ENCODE data around the gene NME1.
"Not testable (repeated sequence)": the region's sequence is repeated elsewhere in the genome, so short reads cannot be mapped to it uniquely, and the experiment has no call there.

The NME1 gene

DNA sequence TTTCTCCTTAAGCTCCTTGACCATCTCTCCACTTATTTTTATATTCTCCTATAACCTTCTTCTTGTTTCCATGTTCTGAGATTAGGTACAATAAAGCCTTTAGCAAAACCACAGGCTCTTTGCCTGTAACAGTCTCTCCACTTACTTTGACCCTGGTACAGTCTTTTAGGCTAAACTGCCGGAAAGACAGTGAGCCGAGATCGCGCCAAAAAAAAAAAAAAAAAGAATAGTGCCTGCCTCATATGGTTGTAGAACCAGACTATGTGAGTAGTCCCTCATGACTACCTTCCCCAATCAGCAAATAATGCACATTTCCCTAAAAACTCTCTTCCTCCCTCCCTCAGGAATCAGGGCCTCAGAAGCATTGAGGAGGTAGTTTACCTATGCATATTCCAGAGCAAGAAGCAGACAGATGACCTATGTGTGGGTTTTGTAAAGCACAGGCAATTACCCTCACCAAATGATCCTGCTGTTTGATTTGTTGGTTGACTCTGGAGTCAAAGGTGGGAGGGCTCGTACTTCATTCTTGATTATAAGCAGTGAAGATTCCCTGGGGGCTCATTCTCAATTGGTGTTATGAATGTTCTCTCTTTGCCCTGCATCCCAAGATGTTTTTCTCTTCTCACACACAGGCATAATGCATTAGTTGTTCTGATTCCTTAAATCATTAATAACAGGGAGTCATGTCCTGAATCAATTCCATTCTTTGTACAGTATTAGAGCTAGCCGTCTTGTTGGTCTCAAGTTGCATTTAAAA lies 8.9 kb upstream of the NME1 start:
- DNase-seq (ENCODE audit: low spot score), result no peak

- no peak for DNase-seq (ENCODE audit: low spot score)
Observed at GRCh38 chr17:51147650-51148049, 5.7 kb upstream of the NME1 start.

DNA sequence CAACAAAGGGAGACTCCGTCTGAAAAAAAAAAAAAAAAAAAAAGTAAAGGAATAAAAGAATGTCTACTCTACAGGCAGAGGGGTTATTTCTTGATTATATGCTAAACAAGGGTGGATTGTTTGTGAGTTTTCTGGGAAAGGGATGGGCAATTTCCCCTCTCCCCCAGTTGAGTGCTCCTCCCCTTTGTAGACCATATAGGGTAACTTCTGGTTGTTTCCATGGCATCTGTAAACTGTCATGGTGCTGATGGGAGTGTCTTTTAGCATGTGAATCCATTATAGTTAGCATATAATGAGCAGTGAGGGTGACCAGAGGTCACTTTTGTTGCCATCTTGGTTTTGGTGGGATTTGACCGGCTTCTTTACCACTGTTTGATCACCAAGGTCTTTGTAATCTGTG lies 4.2 kb upstream of the NME1 start:
- DNase-seq (ENCODE audit: low spot score), result no peak

GRCh38 chr17:51150932-51151331 lies 2.4 kb upstream of the NME1 start:
- DNase-seq (ENCODE audit: low spot score), result no peak

DNA sequence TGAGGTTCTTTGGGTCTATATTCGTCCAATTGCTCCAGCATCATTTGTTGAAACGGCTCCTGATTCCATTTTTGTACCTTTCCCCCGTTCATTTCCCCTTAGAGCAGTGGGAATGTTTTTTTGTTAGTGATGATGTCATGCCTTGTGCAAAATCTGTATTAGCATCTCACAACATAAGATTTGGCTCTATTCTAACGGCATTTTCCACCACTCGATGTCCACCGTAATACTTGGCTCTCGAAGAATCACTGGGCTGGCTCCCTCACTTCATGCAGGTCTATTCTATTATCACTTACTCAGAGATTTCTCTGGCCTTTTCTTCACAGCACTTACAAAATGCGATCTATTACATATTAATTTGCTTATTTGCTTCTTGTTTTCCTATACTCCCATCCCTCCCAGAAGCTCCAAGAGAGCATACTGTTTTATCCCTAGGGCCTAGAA lies 571 bp upstream of the NME1 start:
- DNase-seq (ENCODE audit: low spot score), result peak; percentile 19

- no peak for DNase-seq (ENCODE audit: low spot score)
Observed at GRCh38 chr17:51154176-51154575, 817 bp downstream of the NME1 start.

GRCh38 chr17:51155416-51155815 lies 2.1 kb downstream of the NME1 start:
- no peak for DNase-seq (ENCODE audit: low spot score)

- no peak for DNase-seq (ENCODE audit: low spot score)
Observed at GRCh38 chr17:51159604-51160003, 6.2 kb downstream of the NME1 start.

DNA sequence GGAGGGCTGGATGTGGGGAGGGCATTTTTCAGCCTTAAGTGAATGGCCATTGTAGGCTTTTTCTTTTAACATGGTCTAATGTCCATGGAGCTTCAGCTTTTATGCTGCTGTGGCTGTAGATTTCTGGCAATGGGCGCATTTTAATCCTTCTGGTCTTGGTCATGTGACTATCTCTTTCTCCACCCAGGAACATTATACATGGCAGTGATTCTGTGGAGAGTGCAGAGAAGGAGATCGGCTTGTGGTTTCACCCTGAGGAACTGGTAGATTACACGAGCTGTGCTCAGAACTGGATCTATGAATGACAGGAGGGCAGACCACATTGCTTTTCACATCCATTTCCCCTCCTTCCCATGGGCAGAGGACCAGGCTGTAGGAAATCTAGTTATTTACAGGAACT lies 8.2 kb downstream of the NME1 start:
- no peak for DNase-seq (ENCODE audit: low spot score)

DNA sequence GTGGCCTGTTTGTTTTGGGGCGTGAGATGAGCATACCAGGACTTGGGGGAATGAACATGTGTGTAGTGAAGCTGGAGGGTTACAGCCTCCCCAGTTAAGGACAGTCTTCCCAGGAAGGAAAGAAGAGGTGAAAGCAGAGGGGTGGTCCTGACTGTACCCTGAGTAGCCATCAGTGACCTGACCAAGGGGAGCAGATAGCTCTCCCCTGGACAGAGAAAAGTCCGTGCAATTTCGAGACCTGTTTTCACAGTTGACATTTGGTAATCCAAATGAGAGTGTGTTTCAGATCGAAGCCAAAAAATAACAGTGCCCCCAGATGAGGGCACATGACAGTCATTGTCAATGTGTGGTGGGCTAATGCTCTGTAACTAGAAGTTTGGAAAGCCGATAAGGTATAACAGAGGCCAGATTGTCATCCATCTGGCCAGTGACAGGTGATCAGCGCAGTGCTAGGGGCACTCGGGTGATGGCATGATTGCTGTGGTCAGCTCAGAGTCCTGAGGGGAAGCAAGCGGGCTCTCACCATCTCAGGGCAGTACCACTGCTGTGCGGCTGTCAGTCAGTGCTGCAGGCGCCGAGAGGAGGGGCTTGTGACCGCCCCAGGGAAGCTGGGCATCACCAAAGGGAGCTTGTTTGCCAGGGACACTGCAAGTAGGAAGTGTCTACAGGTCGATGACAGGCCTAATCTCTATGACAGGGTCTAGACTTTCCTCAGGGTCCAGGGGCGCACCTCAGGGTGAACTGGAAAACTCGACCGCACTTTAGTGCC lies 11.7 kb downstream of the NME1 start:
- no peak for DNase-seq (ENCODE audit: low spot score)

GRCh38 chr17:51165680-51166197 lies 12.4 kb downstream of the NME1 start:
- DNase-seq (ENCODE audit: low spot score), result peak; percentile 36

DNA sequence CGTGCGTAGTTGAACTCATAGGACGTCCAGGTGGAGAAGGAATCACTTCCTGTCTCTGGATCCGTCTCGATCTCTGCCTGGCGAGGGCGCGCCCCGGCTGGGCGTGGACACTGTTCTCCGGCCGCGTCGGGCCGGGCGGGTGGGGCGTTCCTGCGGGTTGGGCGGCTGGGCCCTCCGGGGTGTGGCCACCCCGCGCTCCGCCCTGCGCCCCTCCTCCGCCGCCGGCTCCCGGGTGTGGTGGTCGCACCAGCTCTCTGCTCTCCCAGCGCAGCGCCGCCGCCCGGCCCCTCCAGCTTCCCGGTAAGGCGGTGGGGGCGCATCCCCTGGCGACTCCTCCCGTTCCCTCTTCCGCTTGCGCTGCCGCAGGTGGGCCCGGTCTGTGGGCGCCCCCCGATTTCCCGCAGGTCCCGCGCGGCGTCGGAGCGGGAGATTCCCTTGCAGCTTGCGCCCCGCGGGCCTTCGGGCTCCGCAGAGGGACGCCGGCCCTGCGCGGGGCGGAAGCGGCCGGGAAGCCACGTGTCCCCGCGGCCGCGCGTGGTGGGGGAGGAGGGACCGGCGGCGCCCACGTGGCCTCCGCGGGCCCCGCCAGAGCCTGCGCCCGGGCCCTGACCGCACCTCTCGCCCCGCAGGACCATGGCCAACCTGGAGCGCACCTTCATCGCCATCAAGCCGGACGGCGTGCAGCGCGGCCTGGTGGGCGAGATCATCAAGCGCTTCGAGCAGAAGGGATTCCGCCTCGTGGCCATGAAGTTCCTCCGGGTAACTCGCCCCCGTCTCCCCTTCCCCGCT lies 13.0 kb downstream of the NME1 start, which contains the start of gene NME2:
TSS of gene NME2 (plus strand) at position 214 of the 789 bp plus-strand sequence. CDS start at position 634, 420 bp downstream.
- DNase-seq (ENCODE audit: low spot score), result peak; percentile 98

DNA sequence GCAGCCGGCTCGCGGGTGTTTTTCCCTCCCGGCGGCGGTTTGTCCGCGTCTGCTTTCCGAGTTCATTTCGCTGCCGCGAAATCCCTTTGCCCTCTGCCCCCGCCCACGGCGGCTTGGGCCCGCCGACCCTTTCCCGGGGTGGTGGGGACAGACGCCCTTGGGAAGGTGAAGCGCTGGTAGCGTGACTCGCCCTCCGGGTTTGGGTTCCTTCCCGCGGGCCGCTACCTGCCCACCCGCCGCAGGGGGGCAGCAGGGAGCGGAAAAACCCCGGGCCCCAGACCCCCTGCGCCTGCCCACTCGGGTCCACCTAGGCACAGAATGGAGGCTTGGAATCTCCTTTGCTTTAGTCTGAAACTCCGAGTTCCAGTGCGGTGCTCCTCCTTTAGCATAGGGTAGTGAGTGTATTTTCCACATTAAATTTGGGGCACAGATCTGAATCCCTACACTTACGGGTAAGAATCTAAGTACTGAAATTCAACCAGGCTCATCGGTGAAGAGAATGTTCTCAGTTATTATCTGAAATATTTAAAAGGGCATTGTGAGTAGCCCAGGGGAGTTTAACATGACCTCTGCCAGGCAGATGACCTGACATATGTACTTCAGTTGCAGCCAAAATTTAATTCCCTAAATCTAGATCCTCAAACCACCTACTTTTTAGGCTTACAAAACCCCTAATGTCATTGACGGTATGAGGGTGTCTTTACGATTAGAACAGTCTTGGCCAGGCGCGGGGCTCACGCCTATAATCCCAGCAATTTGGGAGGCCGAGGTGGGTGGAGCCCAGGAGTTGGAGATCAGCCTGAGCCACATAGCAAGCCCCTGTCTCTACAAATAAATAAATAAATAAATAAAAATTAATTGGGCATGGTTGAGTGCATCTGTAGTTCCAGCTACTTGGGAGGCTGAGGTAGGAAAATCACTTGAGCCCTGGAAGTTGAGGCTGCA lies 13.9 kb downstream of the NME1 start:
- DNase-seq (ENCODE audit: low spot score), result peak; percentile 91

GRCh38 chr17:51169340-51169739 lies 16.0 kb downstream of the NME1 start:
- DNase-seq (ENCODE audit: low spot score), result no peak

DNA sequence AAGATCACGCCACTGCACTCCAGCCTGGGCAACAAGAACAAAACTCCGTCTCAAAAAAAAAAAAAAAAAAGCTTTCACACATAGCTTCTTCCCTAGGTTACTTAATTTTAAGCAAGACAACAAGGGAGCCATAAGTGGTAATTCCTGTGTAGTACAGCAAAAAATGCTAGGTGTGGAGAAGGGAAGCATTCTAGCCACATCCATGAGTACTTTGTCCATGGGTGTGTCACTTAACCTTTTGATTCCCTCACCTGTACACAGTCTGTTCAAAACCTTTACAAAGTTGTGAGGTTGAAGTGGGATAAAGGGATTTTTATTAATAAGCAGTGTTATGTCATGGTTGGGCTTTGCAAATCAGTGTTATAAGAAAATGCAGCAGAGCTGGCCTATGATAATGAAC lies 17.4 kb downstream of the NME1 start:
- no peak for DNase-seq (ENCODE audit: low spot score)

DNA sequence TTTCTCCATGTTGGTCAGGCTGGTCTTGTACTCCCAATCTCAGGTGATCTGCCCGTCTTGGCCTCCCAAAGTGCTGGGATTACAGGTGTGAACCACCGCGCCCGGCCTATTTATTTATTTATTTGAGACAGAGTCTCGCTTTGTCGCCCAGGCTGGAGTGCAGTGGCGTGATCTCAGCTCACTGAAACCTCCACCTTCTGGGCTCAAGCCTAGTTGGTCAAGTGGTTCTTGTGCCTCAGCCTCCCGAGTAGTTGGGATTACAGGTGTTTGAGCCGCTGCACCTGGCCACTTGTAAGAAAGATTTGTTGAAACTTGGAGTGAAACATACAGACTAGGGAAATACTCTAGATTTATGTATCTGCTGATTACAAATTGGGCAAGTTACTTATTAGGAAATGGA lies 18.7 kb downstream of the NME1 start:
- not testable (repeated sequence) for DNase-seq (ENCODE audit: low spot score)

DNA sequence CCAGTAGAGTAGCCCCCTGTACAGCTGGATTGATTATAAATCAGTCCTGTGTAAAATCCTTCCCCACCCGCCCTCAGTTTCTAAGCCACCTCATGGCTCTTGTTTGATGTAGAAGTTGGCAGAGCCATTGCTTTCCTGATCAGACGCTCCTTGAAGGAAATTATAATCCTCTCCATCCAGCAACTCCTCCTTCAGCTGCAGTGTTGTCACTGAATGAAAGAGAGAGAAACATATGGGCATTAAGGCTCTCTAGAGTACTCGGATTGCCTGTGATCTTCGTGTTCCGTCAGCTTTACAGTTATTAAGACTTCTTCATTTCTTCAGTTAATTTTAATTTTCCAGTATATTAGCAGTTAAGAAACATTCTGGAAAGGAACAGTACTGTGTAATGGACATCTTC lies 27.1 kb downstream of the NME1 start:
- no peak for DNase-seq (ENCODE audit: low spot score)

- no peak for DNase-seq (ENCODE audit: low spot score)
Observed at GRCh38 chr17:51184124-51184523, 30.8 kb downstream of the NME1 start.

- no peak for DNase-seq (ENCODE audit: low spot score)
Observed at GRCh38 chr17:51185763-51186332, 32.5 kb downstream of the NME1 start.

GRCh38 chr17:51188271-51188833 lies 35.0 kb downstream of the NME1 start:
- no peak for DNase-seq (ENCODE audit: low spot score)

Measured in GM03348 (cell line).